ENCODE measurements around the gene NPR2. TPM values are rescaled to one million over a fixed set of nuclear protein-coding genes. Genes with fewer than 3 reads are reported as not detected.

The NPR2 gene
- total and polyA plus RNA-seq, 2 donors (not counting 3 experiments of a cell fraction or from before 2014, with no cell fraction given), result 16.4 to 25.6 TPM

DNA sequence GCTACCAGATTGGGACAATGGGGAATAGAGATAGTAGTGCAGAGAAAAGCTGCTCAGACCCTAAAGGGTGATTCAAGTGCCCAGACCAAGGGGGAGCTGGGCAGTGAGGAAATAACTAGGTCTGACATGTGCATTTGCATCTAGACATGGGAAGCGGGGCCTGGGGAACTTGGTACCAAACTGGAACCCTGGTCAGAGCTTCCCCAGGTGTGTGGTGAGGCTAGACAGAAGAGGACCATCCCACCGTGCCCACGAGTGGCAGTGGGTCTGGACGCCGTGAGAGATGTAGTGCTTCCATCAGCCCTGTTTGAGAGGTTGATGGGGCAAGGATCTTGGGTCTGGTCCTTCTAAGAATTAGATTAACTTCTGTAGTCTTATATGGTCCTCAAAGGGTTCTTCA, 45.2 kb downstream of the NPR2 start:
- Histone ChIP-seq H3K4me3 (replicated peaks in 1 of 3; ENCODE audit: insufficient read depth in 1 of 3, low read depth in 1 of 3, low read length in 3 of 3) (no peak overlapping the region), H3K79me2 (ENCODE audit: control insufficient read depth, insufficient read depth, low read length) (no peaks in the 10 kb centered on the region), H3K9me3 (replicated peaks; ENCODE audit: control insufficient read depth, insufficient read depth, low read length) (no peaks in the 10 kb centered on the region), H4K20me1 (replicated peaks; ENCODE audit: control insufficient read depth, extremely low read depth, insufficient read depth, low read length) (no peaks in the 10 kb centered on the region), H3K27me3 (ENCODE audit: control insufficient read depth in 2 of 2, insufficient read depth in 2 of 2, low read length in 2 of 2) (peaks cover 0 to 18% of the 10 kb centered on the region in 2 experiments), H3K27ac (ENCODE audit: insufficient read depth, low read depth, low read length) (no peak overlapping the region), H3K9ac (replicated peaks; ENCODE audit: extremely low read depth, insufficient read depth, low read length) (no peak overlapping the region), H3K4me2 (ENCODE audit: insufficient read depth, low read length) (no peak overlapping the region), H3K36me3 (ENCODE audit: control insufficient read depth in 2 of 2, extremely low read depth in 1 of 2, insufficient read depth in 2 of 2, low read length in 2 of 2) (no peaks in the 10 kb centered on the region), H3K9me1 (replicated peaks; ENCODE audit: control insufficient read depth, extremely low read depth, insufficient read depth, low read length) (no peaks in the 10 kb centered on the region), H2AFZ (ENCODE audit: low read depth, low read length) (no peak overlapping the region), H3K4me1 (ENCODE audit: control insufficient read depth, extremely low read depth, insufficient read depth, low read length) (no peaks in the 10 kb centered on the region)
- dilution Hi-C loops (cut with MboI; ENCODE audit: extremely low pct_ligation_motif_present, low sequenced_read_pairs) (no loop called here), intact Hi-C loops (cut with micrococcal nuclease) (no loop called here)
- ChIA-PET POLR2A (no interaction called here), CTCF (interaction anchor here (1.2 to 3.2 kb wide), 7 partner anchors 11 to 75 kb away, joined by 3 to 27 read pairs (median 7); no protein-coding TSS in a partner anchor)
- DNase-seq (ENCODE audit: low read depth, low spot score) (no peak), FAIRE-seq (no peak)
- TF ChIP-seq POLR2AphosphoS5 (IDR thresholded peaks at IDR 0.05; ENCODE audit: insufficient read depth, low read depth, low read length), result no peak
- TF ChIP-seq EZH2 (IDR thresholded peaks at IDR 0.05; ENCODE audit: borderline replicate concordance, low read depth, low read length, severe bottlenecking), result no peak
- no peak for TF ChIP-seq MYC (IDR thresholded peaks at IDR 0.05; ENCODE audit: low read depth, low read length)
- no peak for TF ChIP-seq GATA2 (IDR thresholded peaks at IDR 0.05; ENCODE audit: insufficient read depth, insufficient read length, low read depth, low read length)
- TF ChIP-seq, protein P1, sequence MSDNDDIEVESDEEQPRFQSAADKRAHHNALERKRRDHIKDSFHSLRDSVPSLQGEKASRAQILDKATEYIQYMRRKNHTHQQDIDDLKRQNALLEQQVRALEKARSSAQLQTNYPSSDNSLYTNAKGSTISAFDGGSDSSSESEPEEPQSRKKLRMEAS (IDR thresholded peaks at IDR 0.05; ENCODE audit: insufficient read depth, insufficient read length), result no peak
- TF ChIP-seq, protein P2, sequence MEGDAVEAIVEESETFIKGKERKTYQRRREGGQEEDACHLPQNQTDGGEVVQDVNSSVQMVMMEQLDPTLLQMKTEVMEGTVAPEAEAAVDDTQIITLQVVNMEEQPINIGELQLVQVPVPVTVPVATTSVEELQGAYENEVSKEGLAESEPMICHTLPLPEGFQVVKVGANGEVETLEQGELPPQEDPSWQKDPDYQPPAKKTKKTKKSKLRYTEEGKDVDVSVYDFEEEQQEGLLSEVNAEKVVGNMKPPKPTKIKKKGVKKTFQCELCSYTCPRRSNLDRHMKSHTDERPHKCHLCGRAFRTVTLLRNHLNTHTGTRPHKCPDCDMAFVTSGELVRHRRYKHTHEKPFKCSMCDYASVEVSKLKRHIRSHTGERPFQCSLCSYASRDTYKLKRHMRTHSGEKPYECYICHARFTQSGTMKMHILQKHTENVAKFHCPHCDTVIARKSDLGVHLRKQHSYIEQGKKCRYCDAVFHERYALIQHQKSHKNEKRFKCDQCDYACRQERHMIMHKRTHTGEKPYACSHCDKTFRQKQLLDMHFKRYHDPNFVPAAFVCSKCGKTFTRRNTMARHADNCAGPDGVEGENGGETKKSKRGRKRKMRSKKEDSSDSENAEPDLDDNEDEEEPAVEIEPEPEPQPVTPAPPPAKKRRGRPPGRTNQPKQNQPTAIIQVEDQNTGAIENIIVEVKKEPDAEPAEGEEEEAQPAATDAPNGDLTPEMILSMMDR (IDR thresholded peaks at IDR 0.05; ENCODE audit: extremely low read depth in 1 of 2, insufficient read depth in 1 of 2, low read depth in 1 of 2, low read length in 2 of 2), result no peak
- no peak for TF ChIP-seq FOS (IDR thresholded peaks at IDR 0.05; ENCODE audit: borderline replicate concordance, insufficient read depth, low read length)
- no TSS peak for BruUV-seq (replicated peaks)
